ENCODE results near the gene ELK3. TPM values are rescaled to one million over a fixed set of nuclear protein-coding genes. Genes with fewer than 3 reads are reported as not detected.
A peak's percentile ranks its signal among the peaks of the same experiment; 100 is the strongest.

The ELK3 gene
- polyA plus RNA-seq, 3 donors, result 12.1 to 14.9 (median 14.6) TPM

DNA sequence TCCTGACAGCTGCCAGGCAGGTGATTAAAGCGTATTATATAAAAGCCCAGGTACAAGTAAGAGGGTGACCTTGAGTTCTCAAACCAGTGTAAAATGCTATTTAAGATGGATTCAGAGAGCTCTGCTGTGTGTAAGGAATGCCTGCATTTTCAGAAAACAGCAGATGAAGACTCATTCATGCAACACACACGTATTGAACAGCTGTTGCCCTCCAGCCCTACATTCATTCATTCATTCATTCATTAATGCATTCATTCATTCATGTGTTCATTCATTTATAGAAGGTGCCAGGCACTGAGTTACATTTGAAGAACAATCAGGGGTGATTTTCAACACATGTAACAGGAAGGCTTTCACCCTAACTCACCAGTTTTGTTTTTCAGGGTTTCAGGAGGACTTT lies 27.4 kb upstream of the ELK3 start:
- Histone ChIP-seq H3K79me2 (ENCODE audit: insufficient read depth, low read length) (no peaks in the 10 kb centered on the region), H2AFZ (ENCODE audit: insufficient read depth, low read depth, low read length, poor library complexity, severe bottlenecking) (peak overlapping the region; percentile 0), H3K27me3 (ENCODE audit: control insufficient read depth in 2 of 2, insufficient read depth in 2 of 2, low read length in 2 of 2) (no peaks in the 10 kb centered on the region), H3K9me3 (replicated peaks in 1 of 2; ENCODE audit: control insufficient read depth in 1 of 2, insufficient read depth in 1 of 2, low read length in 2 of 2) (no peaks in the 10 kb centered on the region), H3K4me2 (replicated peaks; ENCODE audit: extremely low read depth, low read length, poor library complexity, severe bottlenecking) (no peak overlapping the region), H3K4me1 (ENCODE audit: control insufficient read depth in 1 of 2, insufficient read depth in 2 of 2, low read length in 2 of 2) (peaks cover 8 to 13% of the 10 kb centered on the region in 2 donors), H4K20me1 (ENCODE audit: insufficient read depth, low read length) (no peaks in the 10 kb centered on the region), H3K9ac (ENCODE audit: insufficient read depth, low read length, poor library complexity, severe bottlenecking) (no peak overlapping the region), H3K36me3 (replicated peaks in 1 of 2; ENCODE audit: control insufficient read depth in 1 of 2, insufficient read depth in 2 of 2, low read length in 2 of 2) (no peaks in the 10 kb centered on the region), H3K4me3 (replicated peaks in 1 of 3; ENCODE audit: low read depth in 2 of 3, low read length in 3 of 3) (no peak overlapping the region), H3K27ac (ENCODE audit: low read depth in 1 of 2, low read length in 2 of 2) (no peak overlapping the region)
- H3K27me3 Mint-ChIP-seq (ENCODE audit: low read depth in 3 of 3), result peaks cover 2 to 4% (median 3%) of the 10 kb centered on the region in 3 donors
- TF ChIP-seq, protein P1, sequence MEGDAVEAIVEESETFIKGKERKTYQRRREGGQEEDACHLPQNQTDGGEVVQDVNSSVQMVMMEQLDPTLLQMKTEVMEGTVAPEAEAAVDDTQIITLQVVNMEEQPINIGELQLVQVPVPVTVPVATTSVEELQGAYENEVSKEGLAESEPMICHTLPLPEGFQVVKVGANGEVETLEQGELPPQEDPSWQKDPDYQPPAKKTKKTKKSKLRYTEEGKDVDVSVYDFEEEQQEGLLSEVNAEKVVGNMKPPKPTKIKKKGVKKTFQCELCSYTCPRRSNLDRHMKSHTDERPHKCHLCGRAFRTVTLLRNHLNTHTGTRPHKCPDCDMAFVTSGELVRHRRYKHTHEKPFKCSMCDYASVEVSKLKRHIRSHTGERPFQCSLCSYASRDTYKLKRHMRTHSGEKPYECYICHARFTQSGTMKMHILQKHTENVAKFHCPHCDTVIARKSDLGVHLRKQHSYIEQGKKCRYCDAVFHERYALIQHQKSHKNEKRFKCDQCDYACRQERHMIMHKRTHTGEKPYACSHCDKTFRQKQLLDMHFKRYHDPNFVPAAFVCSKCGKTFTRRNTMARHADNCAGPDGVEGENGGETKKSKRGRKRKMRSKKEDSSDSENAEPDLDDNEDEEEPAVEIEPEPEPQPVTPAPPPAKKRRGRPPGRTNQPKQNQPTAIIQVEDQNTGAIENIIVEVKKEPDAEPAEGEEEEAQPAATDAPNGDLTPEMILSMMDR (IDR thresholded peaks at IDR 0.05), result no peak
- H3K27ac Mint-ChIP-seq, result no peak overlapping the region
- WGBS (ENCODE audit: insufficient coverage), result no CpG with 5 or more reads among the region's 2 CpGs
- peaks cover 16% of the 10 kb centered on the region for H3K4me1 Mint-ChIP-seq
- peaks cover 0 to 2% (median 0%) of the 10 kb centered on the region in 7 donors for H3K9me3 Mint-ChIP-seq
- intact Hi-C loops (cut with micrococcal nuclease), result no loop called here
- H3K36me3 Mint-ChIP-seq, result no peaks in the 10 kb centered on the region
- no peak overlapping the region for H3K4me3 Mint-ChIP-seq
- DNase-seq, result no peak

DNA sequence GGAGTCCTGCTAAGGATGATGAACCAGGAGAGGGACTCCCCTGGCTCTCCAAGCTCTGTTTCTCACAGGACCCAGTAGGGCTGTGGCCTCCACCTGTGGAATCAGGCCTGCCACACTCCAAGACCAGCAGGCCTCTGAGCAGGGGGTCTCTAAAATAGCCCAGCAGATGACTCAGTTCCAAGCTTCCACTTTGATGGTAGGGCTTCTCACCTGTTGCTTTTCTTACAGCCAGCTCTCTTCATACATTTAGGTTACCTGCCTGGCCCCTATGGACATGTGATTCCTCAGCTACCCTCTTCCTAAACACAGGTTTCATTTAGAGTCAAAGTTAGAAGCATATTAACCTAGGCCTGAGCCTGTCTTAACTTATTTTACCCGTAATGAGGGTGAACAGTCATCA lies 26.7 kb upstream of the ELK3 start:
- TF ChIP-seq, protein P1 (IDR thresholded peaks at IDR 0.05), result no peak
- Mint-ChIP-seq H3K4me3 (no peak overlapping the region), H3K36me3 (no peaks in the 10 kb centered on the region), H3K27me3 (ENCODE audit: low read depth in 3 of 3) (peaks cover 2 to 5% (median 3%) of the 10 kb centered on the region in 3 donors), H3K4me1 (peaks cover 16% of the 10 kb centered on the region), H3K27ac (no peak overlapping the region), H3K9me3 (peaks cover 0 to 2% (median 0%) of the 10 kb centered on the region in 7 donors)
- H3K36me3 ChIP-seq (replicated peaks in 1 of 2; ENCODE audit: control insufficient read depth in 1 of 2, insufficient read depth in 2 of 2, low read length in 2 of 2), result no peaks in the 10 kb centered on the region
- peak overlapping the region; percentile 0 for H2AFZ ChIP-seq (ENCODE audit: insufficient read depth, low read depth, low read length, poor library complexity, severe bottlenecking)
- H4K20me1 ChIP-seq (ENCODE audit: insufficient read depth, low read length), result no peaks in the 10 kb centered on the region
- H3K27me3 ChIP-seq (ENCODE audit: control insufficient read depth in 2 of 2, insufficient read depth in 2 of 2, low read length in 2 of 2), result no peaks in the 10 kb centered on the region
- H3K4me1 ChIP-seq (ENCODE audit: control insufficient read depth in 1 of 2, insufficient read depth in 2 of 2, low read length in 2 of 2), result peaks cover 8 to 13% of the 10 kb centered on the region in 2 donors
- no peak for DNase-seq
- H3K4me3 ChIP-seq (replicated peaks in 1 of 3; ENCODE audit: low read depth in 2 of 3, low read length in 3 of 3), result no peak overlapping the region
- H3K4me2 ChIP-seq (replicated peaks; ENCODE audit: extremely low read depth, low read length, poor library complexity, severe bottlenecking), result no peak overlapping the region
- H3K79me2 ChIP-seq (ENCODE audit: insufficient read depth, low read length), result no peaks in the 10 kb centered on the region
- no peak overlapping the region for H3K27ac ChIP-seq (ENCODE audit: low read depth in 1 of 2, low read length in 2 of 2)
- intact Hi-C loops (cut with micrococcal nuclease), result no loop called here
- H3K9ac ChIP-seq (ENCODE audit: insufficient read depth, low read length, poor library complexity, severe bottlenecking), result no peak overlapping the region
- H3K9me3 ChIP-seq (replicated peaks in 1 of 2; ENCODE audit: control insufficient read depth in 1 of 2, insufficient read depth in 1 of 2, low read length in 2 of 2), result no peaks in the 10 kb centered on the region
- WGBS (ENCODE audit: insufficient coverage), result no CpG with 5 or more reads among the region's 1 CpG

Data from CD14-positive monocyte (primary cell).